ENCODE data around the gene SLC6A16.
"Not testable (repeated sequence)": the region's sequence is repeated elsewhere in the genome, so short reads cannot be mapped to it uniquely, and the experiment has no call there.

The SLC6A16 gene

DNA sequence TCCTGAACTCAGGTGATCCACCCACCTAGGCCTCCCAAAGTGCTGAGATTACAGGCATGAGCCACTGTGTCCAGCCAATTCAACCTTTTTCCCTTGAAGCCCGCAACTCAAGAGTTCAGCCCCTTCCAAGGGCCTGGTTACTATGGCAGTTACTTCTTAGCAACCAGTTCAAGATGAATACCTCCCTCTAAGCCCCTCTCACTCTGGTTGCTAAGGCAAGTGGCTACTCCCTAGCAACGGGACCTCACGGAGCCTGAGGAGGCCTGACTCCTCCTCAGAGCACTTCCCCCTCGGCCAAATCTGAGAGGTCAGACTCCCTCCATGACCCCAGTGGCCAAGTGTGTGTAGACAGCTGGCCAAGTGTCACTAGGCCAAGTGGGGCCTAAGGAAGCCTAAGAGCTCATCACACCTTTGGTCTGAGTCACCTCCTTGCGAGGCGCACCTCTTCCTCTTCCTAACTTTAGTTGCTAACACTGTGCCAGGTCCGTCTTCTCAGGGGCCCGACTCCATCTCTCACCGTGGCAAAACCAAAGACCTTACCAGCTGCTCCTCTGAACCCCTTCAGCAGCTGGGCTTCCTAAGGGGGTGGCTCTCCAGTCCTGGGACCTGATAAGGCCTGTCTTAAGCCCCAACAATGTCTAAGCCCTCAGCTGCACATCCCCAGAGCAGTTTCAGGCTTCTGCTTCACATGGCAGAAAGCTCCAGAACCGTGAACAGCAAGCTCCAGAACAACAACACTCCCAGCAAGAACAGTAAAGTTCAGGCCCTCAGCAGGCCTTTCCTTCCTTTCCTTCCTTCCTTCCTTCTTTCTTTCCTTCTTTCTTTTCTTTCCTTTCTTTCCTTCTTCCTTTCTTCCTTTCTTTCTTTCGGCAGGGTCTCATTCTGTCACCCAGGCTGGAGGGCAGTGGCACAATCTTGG lies 19.8 kb upstream of the SLC6A16 start:
- no peak for DNase-seq (ENCODE audit: low read depth)

DNA sequence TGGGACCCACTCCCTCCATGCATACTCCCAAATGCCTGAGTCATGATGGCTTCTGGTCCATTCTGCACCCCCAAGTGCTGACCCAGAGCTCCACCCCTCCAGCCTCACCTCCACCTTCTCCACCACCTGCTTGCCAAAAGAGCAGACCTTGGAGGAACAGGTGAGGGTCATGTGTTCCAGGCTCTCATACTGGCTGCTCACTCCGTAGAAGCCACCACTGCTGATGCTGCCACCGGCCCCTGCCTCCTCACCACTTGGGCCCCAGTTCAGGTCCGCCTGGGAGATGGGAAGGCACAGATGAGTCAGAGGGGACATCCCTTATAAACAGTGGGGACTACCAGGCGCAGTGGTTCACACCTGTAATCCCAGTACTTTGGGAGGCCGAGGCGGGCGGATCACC lies 18.1 kb upstream of the SLC6A16 start:
- DNase-seq (ENCODE audit: low read depth): no peak

DNA sequence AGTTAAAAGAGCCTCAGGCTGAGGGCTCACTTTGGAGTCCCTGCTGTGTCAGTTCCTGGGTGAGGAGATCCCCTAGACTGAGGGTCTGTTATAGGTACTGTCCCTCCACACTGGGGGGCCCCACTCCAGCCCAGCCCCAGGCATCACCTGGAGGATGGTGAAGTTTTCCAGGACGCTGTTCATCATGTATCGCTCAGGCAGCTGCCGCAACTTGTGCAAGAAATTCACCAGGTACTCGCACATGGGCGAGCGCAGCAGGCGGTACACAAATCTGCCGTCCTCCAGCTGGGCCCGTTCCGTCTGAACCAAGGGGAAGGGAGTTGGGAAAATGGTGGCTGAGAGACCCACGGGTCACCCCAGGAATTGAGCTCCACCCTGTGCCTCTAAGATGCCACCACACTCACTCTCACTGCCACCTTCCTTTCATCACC lies 17.3 kb upstream of the SLC6A16 start:
- DNase-seq (ENCODE audit: low read depth): no peak

DNA sequence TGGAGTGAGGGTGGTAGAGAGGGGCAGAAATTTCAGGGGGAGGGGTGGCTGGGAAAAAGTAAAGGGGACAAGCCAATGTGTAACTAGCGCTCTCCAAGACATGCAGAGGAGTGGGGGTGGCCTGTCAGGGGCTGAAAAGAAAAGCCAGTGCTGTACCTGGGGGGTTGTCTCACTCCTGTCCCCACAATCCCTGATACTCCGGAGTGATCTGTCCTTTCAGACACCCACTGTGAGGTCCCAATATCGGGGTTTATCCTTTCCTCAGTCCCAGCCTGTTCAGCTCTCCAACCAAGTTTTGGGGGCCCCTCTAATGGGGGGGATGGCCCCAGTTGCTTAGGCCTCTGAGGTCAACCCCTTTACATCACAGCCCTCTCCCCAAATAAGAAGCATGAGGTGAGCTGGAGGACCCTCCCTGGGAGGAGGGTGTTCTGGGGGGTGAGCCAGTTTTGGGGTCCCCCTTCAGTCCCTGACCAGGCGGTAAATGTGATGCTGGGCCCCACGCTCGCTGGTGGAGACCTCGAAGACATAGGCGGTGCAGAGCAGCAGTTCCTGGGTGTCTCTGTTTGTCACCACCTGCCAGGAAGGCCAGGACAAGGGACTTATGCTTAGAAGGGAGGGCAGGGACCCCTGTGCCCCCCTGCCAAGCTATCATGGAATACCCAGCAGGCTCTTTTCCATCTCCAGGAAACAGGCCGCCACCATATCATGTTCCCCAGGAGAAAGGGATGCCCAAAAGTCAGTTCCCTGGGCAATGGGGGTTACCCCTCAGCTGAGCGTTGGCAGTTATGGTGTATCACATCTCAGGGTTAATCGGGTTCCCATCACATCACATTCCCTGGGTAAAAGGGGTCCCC lies 16.1 kb upstream of the SLC6A16 start:
- no peak for DNase-seq (ENCODE audit: low read depth)

DNA sequence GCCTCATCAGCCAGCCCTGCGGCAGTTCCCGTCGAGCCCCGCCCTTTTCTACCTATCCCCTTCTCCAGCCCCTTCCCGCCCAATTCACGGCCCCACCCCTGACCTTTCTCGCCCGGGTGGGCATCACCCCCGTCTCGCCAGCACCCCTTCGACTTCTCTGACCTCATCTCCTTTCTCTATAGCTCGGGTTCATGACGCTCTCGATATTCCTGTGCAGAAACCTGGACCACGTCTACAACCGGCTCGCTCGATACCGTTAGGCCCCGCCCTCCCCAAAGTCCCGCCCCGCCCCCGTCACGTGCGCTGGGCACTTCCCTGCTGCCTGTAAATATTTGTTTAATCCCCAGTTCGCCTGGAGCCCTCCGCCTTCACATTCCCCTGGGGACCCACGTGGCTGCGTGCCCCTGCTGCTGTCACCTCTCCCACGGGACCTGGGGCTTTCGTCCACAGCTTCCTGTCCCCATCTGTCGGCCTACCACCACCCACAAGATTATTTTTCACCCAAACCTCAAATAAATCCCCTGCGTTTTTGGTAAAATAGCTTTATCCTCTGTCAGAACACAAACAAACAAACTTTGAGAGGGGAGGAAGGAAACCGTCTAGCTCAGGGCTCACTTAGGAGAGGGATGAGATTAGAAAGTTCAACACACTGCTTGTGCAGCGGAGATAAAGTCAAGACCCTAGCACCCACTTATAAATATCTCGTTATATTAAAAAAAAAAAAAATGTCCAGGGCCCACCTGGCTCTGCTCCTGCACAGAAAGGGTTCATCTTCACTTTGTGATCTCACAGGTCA lies 15.3 kb upstream of the SLC6A16 start:
- no peak for DNase-seq (ENCODE audit: low read depth)

DNA sequence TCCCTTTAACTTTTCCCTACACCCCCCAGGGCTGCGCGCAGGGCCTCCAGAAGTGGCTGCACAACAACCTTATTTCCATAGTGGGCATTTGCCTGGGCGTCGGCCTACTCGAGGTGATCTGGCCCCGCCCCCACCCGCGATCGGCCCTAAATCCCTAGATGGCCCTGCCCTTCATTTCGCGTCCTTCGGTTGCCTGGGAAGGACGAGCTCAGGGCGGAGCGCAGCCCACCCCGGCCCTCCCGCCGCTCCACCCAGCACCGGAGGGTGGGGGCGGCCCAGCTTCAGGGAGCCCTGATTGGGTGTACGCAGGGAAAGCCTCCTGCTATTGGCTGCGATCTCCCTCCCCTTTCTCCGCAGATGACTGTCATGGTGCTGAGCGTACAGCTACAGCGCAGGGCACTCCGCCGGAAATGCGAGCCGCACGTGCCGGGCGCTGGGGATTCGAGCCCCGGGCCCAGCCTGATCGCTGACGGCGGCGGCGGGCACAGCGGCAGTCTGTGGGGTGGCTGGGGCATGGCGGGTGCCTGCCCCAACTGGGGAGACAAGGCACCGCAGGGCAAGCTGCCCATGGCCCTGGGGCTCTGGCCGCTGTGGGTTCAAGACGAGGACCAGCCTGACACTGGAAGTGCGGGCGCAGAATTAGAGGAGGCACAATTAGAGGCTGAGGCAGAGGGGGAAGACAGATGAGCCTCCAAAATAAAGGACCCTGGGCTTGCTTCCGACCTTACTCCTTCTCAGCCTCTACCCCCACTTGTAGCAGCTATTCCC lies 14.5 kb upstream of the SLC6A16 start:
- no peak for DNase-seq (ENCODE audit: low read depth)

DNA sequence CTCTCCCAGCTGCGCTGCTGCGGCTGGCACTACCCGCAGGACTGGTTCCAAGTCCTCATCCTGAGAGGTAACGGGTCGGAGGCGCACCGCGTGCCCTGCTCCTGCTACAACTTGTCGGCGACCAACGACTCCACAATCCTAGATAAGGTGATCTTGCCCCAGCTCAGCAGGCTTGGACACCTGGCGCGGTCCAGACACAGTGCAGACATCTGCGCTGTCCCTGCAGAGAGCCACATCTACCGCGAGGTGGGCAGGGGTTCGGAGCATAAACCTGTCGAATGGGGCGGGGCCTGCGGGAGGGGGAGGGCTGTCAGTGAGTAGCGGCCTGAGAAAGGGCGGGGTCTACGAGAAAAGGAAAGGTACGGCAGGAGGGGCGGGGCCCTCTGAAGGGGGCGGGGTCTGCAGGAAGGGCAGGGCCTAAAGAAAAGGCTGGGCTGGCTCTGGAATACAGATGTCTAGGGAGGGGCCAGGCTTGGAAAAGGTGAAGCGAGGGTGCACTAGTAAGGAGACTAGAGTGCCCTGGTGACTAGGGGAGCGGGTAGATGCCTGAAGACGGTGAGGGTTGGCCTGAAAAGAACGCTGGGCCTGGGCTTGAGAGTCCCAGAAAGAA lies 13.8 kb upstream of the SLC6A16 start:
- DNase-seq (ENCODE audit: low read depth): no peak

DNA sequence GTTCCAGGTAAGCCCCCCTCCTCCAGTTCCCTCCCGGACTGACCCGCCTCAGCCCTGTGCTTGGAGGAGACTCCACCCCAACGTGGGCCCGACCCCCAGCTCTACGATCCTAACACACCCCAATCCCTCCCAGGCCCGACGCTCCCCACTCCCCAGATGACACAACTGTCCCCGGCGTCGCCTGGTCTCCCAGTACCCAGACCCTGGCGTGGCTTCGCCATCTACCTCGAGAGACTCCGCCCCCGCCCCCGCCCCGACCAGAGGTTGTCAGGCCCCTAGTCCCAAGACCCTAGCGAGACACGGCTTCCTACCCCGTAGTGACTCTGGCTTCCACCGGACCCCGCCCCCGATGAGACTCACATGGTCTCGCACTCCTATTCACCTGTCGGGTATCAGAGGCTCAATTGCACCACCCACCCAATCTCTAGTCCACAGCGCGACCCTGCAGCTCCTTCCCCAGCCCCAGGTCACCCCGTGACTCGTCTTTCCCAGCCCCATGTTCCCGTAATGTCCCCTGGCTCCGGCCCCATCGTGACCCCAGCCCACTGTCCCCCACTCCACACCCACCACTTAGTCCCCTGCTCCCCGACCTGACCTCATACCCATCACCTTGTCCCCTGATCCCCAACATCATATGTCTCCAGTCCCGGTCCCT lies 13.2 kb upstream of the SLC6A16 start:
- no peak for DNase-seq (ENCODE audit: low read depth)

DNA sequence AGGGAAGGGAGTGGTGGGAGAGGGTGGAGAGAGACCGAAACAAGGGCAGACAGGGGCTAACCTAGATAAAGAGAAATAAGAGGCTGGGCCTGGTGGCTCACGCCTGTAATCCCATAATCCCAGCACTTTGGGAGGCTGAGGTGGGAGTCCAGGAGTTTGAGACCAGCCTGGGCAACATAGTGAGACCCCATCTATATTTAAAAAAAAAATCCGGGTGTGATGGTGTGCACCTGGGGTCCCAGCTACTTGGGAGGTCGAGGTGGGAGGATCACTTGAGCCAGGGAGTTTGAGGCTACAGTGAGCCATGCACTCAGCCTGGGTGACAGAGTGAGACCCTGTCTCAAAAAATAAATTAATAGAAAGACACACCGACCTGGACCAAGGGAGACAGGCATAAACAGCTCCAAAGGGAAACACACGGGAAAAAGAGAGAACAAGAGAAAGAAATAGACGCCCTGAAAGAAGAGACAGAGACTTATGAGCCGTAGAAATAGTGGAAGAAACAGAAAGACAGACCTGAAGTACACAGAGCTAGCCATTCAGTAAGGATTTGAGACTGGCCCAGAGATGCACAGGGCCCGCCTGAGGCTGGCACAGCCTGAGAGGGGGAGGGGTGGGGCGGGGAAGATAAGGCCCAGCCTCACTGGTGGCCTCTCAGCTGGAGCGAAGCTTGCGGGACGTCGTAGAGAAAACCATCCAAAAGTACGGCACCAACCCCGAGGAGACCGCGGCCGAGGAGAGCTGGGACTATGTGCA lies 12.5 kb upstream of the SLC6A16 start:
- no peak for DNase-seq (ENCODE audit: low read depth)

DNA sequence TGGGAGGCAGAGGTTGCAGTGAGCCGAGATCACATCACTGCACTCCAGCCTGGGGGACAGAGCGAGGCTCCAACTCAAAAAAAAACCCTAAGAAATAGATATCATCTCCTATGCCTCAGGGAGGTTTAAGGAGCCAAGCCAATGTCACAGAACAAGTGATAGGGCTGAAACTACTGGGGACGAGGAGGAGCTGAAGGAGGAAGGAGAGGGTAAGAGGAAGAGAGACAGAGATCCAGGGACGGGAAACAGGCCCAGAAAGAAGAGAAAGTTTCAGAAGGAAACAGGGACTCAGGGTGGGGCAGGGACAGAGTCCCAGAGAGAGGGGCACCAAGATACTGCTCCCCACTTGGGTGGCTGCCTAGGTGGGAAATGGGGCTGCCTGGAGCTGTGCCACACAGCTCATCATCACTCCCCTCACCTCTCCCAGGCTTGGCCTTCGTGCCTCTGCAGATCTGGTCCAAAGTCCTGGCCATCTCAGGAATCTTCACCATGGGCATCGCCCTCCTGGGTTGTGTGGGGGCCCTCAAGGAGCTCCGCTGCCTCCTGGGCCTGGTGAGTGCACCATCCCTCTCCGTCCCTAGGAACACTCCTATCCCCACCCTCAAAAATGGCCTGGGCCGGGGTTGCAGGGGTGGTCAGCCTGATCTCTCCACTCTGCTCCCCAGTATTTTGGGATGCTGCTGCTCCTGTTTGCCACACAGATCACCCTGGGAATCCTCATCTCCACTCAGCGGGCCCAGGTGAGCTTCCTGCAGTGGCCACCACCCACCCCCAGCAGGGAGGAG lies 11.7 kb upstream of the SLC6A16 start:
- DNase-seq (ENCODE audit: low read depth): no peak

DNA sequence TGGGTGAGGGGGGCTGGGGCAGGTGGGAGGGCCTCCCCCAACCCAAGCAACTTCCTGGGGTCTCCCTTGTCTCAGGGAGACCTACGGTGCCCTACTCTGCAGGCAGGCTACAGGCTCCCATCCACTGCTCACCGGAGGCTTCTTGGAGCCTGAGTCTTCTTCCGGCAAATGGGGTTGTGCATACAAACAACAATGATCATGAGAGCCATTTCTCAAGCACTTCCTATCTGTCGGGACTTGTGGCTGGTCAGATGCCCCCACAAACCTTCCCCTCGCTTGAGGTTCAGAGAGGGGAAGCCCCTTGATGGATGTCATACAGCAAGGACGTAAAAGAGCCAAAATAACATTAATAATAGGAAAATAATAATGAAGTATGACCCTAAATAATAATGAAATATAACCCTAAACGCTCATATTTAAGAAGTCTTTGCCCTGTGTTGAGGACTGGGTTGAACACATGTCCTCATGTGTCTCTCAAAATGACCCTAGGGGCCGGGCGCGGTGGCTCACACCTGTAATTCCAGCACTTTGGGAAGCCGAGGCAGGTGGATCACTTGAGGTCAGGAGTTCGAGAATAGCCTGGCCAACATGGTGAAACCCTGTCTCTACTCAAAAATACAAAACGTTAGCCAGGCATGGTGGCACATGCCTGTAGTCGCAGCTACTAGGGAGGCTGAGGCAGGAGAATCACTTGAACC lies 10.9 kb upstream of the SLC6A16 start:
- DNase-seq (ENCODE audit: low read depth): no peak

DNA sequence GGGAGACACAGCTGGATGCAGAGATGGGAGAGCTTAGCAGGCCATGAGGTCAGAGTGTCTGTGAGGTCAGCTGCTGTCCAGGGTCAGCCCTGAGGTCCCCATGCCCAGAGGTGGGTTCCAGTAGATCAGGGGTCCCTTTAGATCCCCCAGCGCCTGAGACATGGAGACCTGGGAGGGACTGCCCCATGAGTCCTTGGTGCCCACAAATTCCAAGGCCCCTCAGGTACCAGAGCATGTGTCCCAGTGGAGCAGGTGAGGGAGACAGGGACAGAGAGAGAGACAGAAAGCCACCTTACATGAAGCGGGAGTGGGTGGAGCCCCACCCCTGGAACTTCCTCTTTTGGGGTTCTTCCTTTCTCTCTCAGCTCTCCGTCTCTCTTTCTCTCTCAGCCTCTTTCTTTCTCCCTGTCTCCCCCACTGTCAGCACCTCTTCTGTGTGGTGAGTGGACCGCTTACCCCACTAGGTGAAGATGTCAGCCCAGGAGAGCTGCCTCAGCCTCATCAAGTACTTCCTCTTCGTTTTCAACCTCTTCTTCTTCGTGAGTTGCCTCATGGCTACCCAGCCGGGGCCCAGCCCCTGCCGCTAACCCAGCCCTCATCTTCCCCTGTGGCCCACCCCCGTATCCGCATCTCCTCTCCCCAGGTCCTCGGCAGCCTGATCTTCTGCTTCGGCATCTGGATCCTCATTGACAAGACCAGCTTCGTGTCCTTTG lies 10.2 kb upstream of the SLC6A16 start, which contains the start of gene CD37:
TSS of gene CD37 (plus strand) at position 336 of the 713 bp plus-strand sequence. CDS start at position 471, 135 bp downstream.
- peak; percentile 46 for DNase-seq (ENCODE audit: low read depth)

DNA sequence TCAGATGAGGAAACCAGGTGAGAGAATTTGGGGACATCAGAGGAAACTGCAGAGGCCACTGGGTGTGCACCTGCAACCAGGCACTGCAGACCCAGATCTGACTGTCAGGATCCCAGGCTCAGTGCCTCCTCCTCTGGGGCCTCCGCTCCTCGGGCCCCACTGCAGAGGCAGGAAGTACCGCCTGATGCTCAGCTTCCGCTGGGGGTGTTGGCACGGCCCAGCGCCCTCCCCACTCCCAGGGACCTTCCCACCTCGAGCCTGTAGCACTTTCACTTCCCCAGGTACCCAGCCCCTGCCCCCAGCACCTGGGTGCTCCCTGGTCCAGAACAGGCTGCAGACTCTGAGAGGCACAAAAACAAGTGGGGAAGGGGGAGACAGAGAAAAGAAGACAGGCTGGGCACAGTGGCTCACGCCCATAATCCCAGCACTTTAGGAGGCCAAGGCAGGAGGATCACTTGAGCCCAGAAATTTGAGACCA lies 8.9 kb upstream of the SLC6A16 start:
- DNase-seq (ENCODE audit: low read depth): peak; percentile 63

DNA sequence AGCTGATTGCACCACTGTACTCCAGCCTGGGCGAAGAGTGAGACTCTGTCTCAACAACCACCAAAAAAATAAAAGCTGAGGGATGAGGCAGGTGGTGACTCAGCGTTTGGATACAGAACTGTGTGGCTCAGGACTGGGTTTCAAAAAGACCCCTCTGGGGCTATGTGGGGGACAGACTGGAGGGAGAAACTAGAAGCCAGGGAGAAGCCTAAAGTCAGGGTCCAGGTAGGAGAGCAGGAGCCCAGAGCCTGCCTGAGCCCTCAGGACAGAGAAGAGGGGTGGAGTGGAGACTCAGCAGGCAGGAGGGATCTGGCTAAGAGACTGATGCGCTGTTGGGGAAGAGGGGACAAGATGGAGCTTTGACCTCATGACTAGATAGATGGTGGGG lies 8.4 kb upstream of the SLC6A16 start:
- DNase-seq (ENCODE audit: low read depth): no peak

DNA sequence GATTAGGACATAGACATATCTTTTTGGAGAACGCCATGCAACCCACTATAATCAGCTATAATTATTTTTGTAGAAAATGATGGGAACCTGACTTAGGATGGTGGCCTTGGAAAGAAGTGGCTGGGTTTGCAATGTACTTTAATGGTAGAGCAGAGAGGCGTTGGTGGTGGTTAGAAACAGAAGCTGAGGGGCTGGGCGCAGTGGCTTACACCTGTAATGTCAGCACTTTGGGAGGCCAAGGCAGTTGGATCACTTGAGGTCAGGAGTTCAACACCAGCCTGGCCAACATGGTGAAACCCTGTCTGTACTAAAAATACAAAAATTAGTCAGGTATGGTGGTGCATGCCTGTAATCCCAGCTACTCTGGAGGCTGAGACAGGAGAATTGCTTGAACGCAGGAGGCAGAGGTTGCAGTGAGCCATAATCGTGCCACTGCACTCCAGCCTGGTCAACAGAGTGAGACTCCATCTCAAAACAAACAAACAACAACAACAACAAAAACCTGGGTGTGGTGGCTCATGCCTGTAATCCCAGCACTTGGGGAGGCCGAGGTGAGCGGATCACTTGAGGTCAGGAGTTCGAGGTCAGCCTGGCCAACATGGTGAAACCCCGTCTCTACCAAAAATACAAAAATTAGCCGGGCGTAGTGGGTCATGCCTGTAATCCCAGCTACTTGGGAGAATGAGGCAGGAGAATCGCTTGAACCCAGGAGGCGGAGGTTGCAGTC lies 7.9 kb upstream of the SLC6A16 start:
- not testable (repeated sequence) for DNase-seq (ENCODE audit: low read depth)

DNA sequence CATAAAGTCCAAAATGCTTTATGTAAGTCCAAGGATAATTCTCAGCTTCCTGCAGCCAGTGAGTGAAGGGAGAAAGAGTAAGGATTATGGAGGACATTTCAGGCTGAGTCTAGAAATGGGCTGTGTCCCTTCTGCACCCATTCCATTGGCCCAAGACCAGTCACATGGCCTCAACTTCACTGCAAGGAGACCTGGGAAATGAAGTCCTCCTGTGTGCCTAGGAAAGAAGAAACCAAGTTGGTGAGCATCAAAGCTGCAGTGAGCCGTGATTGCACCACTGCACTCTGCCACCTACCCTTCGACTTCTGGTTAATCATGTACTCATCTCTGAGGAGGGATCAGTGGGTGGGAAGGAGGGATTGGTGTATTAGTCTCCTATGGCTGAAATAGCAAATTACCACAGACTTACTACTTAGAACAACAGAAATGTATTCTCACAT lies 6.6 kb upstream of the SLC6A16 start:
- DNase-seq (ENCODE audit: low read depth): peak; percentile 35

DNA sequence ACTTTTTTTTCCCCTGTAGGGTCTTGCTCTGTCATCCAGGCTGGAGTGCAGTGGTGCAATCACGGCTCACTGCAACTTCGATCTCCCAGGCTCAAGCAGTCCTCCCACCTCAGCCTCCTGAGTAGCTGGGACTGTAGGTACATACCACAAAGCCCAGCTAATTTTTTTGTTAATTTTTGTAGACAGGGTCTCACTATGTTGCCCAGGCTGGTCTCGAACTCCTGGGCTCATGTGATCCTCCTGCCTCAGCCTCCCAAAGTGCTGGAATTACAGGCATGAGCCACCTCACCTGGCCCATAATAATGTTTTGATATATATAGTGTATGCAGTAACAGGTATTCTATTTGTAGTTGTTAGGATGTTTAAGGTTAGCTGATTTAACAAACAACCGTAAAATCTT lies 6.2 kb upstream of the SLC6A16 start:
- not testable (repeated sequence) for DNase-seq (ENCODE audit: low read depth)

All from activated T-helper 1 cell treated with Interleukin-2 at 50 U/mL for 16 hours (primary cell).